Thyroid gland (tissue), 4 donors: ENCODE results near the gene CLMP.

Experiments
- POLR2A ChIP-seq, 2 donors: fragments of 450-650 bp; IDR thresholded peaks; one replicate each; pipeline ENCODE4 v1.6.1; 2017; ENCODE audit warnings: antibody characterized with exemption in 2 of 2, mild to moderate bottlenecking in 2 of 2, moderate library complexity in 1 of 2
- TF ChIP-seq, protein P1 (sequence below), 6 experiments: fragments of 200-600 bp in 3 of 6; fragments of 450-650 bp in 3 of 6; sonication (generic) in 3 of 6; IDR thresholded peaks; one replicate each; pipeline ENCODE4 v1.5.1; 2016 to 2019; ENCODE audit warnings: antibody characterized with exemption in 6 of 6, mild to moderate bottlenecking in 2 of 6, inconsistent platforms in 1 of 6, moderate library complexity in 1 of 6

GRCh38 chr11:123033895-123034294 is 161.2 kb downstream of the CLMP start:
- no peak for TF ChIP-seq POLR2A (IDR thresholded peaks at IDR 0.05)
- TF ChIP-seq, protein P1, sequence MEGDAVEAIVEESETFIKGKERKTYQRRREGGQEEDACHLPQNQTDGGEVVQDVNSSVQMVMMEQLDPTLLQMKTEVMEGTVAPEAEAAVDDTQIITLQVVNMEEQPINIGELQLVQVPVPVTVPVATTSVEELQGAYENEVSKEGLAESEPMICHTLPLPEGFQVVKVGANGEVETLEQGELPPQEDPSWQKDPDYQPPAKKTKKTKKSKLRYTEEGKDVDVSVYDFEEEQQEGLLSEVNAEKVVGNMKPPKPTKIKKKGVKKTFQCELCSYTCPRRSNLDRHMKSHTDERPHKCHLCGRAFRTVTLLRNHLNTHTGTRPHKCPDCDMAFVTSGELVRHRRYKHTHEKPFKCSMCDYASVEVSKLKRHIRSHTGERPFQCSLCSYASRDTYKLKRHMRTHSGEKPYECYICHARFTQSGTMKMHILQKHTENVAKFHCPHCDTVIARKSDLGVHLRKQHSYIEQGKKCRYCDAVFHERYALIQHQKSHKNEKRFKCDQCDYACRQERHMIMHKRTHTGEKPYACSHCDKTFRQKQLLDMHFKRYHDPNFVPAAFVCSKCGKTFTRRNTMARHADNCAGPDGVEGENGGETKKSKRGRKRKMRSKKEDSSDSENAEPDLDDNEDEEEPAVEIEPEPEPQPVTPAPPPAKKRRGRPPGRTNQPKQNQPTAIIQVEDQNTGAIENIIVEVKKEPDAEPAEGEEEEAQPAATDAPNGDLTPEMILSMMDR (IDR thresholded peaks at IDR 0.05): peak in 1 of 6 experiments; percentile 15
